Fibroblast of gingiva (primary cell): Measurements from ENCODE around the gene PRR19.

ENCODE experiments used
- DNase-seq: peaks from one replicate; pipeline ENCODE4 v3.0.0-alpha.2; 2011; ENCODE audit warnings: low read depth

Gene PRR19

DNA sequence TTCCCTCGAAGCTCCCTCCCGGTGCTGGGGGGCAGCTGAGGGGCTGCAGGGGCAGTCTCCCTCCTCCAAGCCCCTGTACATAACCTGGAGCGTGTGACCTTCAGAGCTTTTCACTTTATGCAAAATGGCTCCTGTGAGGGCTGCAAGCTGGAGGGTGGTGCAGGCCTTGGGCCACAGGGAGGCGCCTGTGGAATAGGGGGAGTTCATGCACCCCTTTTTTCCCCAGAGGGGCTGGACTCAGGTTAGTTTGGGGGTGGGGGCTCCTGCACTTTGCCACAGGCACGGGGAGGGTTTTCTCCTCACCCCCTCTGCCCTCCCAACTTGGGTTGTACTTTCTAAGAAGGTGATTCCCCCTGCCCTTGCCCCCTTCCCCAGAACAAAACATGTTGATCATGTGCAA lies 6.6 kb upstream of the PRR19 start:
- DNase-seq = no peak

GRCh38 chr19:42295831-42296525 lies 6.0 kb upstream of the PRR19 start:
- DNase-seq = peak; percentile 36

DNA sequence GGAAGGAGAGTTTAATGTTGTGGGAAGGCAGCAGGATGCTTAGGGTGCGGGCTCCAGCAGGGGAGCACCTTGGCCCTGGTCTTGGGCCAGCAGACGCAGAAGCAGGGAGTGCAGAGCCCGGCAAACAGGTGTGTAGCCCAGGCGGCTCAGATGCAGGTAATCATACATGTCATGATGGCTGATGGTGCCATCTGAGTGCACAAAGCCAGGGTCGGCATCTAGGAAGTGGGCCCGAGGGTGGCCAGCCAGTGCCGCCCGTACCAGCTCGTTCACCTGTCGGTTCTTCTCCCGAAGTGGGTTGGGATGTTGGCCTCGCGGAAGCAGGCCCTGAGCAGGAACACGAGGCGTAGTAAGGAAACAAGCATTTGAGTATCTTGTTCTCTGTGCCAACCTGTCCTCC lies 4.9 kb upstream of the PRR19 start:
- DNase-seq = no peak

- DNase-seq = no peak
Measured at GRCh38 chr19:42303101-42303464, 1.2 kb downstream of the PRR19 start.

DNA sequence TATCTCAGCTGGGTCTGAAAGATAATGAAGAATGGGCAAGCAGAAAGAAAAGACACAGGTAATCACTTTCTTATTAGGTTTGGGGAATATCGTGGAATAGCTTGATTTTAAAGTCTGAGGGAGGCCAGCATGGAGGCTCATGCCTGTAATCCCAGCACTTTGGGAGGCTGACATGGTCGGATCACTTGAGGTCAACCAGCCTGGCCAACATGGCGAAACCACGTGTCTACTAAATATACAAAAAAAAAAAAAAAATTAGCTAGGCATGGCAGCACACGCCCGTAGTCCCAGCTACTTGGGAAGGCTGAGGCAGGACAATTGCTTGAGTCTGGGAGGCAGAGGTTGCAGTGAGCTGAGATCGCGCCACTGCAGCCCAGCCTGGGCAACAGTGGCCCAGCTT lies 1.9 kb downstream of the PRR19 start:
- DNase-seq = no peak

GRCh38 chr19:42306646-42307045 lies 4.7 kb downstream of the PRR19 start:
- no peak for DNase-seq

- no peak for DNase-seq
Measured at GRCh38 chr19:42309686-42310085, 7.8 kb downstream of the PRR19 start.

GRCh38 chr19:42311657-42312056 lies 9.7 kb downstream of the PRR19 start:
- no peak for DNase-seq

- no peak for DNase-seq
Measured at GRCh38 chr19:42312370-42312769, 10.4 kb downstream of the PRR19 start.

- DNase-seq = peak; percentile 20
Measured at GRCh38 chr19:42313096-42313839, 11.3 kb downstream of the PRR19 start, which contains the start of gene TMEM145. TMEM145 (plus strand) TSS chr19:42313309; CDS start chr19:42313377, 68 bp downstream.

DNA sequence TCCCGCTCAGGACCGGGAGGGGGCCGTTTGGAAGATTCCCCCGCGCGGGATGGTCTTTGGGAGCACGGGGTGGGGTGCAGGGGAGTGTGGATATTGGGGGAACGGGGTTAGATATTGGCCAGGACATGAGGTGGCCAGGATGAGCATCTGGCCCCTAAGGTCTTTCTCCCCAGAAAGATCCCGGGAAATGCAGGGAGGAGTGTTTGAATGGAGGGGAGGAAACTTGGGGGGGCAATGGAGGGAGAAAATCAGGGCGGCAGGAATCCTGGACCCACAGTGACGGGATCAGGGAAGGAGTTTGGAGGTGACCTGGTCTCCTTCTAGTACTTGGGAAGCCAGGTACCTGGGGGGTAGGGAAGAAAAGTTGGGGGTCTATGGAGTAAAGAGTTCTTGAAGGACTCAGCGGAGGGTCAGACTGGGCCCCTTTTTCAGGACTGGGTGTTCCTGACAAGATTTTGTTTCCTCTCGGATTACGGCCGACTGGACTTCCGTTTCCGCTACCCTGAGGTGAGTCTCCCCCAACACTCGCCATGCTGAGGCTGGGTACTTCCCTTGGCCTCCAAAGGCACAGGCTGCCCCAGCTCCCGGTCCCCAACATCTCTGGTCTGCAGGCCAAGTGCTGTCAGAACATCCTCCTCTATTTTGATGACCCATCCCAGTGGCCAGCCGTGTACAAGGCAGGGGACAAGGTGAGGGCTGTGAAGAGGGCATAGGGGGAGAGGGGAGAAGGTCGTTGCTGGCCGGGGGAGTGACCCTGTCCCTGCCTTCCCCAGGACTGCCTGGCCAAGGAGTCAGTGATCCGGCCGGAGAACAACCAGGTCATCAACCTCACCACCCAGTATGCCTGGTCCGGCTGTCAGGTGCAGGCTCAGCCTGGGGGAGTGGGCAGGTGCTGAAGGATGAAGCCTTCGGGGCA lies 12.2 kb downstream of the PRR19 start:
- no peak for DNase-seq

DNA sequence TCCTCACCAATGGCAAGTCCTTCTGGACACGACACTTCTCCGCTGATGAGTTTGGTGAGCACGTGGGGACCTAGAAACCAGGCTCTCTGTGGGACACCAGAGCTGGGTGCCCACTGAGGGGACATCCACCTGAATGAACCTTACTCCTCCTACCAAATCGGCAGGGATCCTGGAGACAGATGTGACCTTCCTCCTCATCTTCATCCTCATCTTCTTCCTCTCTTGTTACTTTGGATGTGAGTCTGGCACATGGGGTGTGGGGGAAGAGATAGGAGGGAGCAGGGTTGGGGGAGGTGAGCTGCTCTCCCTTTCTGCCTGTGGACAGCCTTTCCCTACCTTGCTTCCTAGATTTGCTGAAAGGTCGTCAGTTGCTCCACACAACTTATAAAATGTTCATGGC lies 13.1 kb downstream of the PRR19 start:
- no peak for DNase-seq

DNA sequence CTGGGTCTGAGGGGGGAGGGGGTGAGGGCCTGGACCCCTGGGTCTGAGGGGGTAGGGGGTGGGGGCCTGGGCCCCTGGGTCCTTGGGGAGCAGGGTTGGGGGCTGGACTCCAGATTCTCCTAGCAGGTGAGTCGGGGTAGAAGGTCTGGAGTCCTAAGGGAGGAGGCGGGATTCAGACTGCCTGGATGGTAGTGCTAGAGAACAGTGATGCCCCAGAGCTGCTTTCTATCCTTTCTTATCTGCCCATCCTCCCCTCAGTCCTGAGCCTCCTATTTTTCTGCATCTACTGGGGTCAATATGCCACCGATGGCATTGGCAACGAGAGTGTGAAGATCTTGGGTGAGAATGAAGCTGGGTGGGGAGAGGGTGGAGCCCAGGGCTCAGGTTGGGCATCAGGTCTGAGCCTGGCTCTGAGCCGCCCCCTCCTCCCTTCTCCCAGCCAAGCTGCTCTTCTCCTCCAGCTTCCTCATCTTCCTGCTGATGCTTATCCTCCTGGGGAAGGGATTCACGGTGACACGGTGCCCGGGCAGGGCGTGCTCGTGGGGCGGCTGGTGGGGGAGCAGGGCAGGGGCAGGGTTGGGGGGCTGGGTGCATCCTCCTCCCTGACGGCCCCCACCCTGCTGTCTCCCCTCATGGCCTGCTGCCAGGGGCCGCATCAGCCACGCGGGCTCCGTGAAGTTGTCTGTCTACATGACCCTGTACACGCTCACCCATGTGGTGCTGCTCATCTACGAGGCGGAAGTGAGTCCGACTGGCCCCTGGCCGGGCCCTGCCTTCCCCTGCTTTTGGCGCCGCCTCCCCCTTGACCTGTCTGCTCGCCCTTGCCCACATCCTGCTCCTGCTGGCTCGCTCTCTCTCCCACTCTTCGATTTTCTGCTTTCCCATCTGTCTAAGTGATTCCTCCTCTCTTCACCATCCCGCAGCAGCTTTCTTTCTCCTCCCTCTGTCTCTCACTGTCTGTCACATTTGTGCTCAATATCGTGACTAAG lies 14.6 kb downstream of the PRR19 start:
- no peak for DNase-seq

- no peak for DNase-seq
Measured at GRCh38 chr19:42317535-42317934, 15.6 kb downstream of the PRR19 start.

DNA sequence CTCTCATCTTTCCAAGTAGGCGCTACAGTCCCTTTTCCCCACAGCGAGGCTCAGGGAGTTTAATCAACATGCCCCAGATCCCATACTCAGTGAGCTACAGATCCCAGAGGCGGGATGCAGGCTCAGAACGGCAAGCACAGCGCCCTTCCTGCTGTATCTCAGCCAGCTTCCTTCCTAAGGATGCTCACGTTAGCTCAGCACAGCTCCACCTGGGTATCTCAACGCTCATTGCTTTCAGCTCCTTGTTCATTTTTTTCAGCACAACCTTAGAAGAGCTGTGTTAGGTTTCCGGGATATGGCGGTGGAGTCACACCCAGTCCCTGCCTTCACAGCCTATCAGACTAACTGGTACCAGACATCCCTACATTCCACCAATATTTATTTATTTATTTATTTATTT lies 20.4 kb downstream of the PRR19 start:
- DNase-seq = no peak

- no peak for DNase-seq
Measured at GRCh38 chr19:42323473-42323851, 21.5 kb downstream of the PRR19 start.

DNA sequence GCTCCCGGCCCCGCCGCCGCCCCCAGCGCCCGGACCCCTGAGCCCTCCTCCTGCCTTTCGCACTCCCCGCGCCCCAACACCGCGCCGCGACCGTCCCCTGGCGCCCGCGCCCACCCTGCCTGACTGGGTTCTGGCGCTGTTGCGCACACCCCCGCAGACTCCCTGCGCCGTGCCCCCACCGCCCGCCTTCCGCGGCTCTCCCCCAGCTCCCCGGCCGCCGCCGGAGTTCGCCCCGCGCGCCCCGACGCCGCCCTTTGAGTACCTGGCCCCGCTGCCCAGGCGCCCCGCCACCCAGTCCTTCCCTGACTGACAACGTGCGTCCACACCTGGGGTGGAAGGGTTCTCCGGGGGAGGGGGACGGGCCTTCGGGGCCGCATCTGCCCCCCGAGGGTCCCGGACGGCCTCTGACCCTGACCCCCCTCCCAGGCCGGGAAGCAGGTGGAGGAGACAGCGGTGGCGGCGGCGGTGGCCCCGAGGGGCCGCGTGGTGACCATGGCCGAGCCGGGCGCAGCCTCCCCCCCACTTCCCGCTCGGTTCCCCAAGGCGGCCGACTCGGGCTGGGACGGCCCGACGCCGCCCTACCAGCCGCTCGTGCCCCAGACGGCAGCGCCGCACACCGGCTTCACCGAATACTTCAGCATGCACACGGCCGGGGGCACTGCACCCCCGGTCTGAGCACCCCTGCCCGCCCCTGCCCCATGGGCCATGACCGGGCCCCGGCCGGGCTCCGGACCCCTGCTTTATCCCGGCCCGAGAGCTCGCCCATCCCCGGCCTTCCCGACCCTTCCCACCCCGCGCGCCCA lies 22.1 kb downstream of the PRR19 start:
- DNase-seq = no peak

- no peak for DNase-seq
Measured at GRCh38 chr19:42324655-42325307, 22.8 kb downstream of the PRR19 start.

GRCh38 chr19:42325308-42325895 lies 23.5 kb downstream of the PRR19 start, which contains the start of gene MEGF8:
MEGF8 (plus strand) TSS chr19:42325635; CDS start chr19:42326244, 609 bp downstream.
- peak; percentile 98 for DNase-seq
